ENCODE data around the gene STAT1.

Gene STAT1

GRCh38 chr2:190986221-190986953, 27.6 kb downstream of the STAT1 start:
- in situ Hi-C loops (cut with HindIII; ENCODE audit: low sequenced_read_pairs): no loop called here

DNA sequence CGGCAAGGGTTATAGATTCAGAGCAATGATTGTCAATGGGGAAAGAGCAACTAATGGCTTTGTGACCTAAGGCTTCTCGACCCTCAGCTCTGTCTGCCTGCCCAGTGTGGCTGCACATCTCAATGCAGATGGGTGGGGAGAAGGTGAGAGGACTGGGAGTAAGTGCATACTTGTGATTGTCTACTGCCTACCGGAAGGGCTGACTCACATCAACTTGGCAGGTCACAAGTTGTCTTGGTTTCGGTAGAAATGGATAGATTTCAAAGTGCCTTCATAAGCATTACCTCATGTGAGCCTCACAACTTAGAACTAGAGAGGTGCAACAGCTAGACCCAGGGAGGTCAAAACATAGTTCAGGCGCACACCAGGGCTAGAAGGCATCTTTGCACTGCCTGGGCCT, 29.4 kb downstream of the STAT1 start:
- in situ Hi-C loops (cut with HindIII; ENCODE audit: low sequenced_read_pairs): no loop called here

GRCh38 chr2:190982262-190983034, 31.5 kb downstream of the STAT1 start:
- in situ Hi-C loops (cut with HindIII; ENCODE audit: low sequenced_read_pairs): no loop called here

DNA sequence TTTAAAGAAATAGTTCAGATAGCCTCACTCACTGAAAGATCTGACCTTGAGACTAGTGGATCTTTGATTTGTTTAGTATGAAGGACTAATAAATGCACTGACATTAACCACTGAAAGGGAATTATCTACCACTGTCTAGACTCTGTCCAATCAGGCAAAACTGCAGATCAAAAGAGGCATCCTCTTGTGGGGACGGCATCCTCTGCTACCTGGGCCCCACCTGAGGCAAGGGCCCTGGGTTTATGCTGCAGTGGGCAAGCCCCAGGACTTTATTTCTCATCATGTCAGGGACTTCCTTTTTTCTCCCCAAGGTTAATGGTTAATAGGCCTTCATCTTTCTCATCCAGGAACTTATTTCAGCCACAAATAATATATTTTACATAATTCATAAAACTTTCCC, 32.2 kb downstream of the STAT1 start:
- in situ Hi-C loops (cut with HindIII; ENCODE audit: low sequenced_read_pairs): no loop called here

- in situ Hi-C loops (cut with HindIII; ENCODE audit: low sequenced_read_pairs): no loop called here
These were observed 32.6 kb downstream of the STAT1 start for GRCh38 chr2:190981333-190981732.

- in situ Hi-C loops (cut with HindIII; ENCODE audit: low sequenced_read_pairs): no loop called here
These were observed 33.3 kb downstream of the STAT1 start for GRCh38 chr2:190980630-190981209.

DNA sequence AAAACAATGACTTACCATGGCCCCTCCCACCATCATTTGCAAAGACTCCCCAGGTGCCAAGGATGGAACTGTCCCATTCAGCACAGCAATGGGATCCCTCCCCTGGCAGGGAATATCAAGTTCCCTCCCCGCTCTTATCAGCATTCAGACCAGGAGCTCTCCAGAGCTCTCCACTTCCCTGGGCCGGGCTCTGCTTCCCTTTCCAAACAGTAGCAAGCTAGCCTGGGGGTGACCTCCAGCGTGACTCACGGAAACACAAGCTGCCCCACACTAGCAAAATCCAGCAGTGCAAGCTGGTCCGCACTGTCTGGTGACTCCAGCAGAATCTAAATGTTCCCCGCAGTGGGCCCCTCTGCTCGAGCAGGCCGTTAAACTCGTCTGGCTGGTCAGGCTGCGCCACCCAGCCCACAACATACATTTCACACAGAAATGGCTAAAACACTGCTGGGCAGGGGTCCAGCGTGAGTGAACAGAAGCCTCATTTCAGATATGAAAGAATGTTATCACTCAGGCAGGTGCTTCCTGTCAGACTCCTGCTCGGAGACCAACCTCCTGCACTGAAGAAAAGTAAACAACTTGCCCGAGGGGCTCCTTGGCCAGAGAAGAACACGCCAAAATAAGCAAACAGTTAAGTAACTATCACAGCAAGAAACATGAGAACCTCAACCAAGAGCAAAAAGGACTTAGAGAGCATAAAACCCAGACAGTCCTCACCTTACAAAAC, 33.9 kb downstream of the STAT1 start:
- in situ Hi-C loops (cut with HindIII; ENCODE audit: low sequenced_read_pairs): no loop called here

DNA sequence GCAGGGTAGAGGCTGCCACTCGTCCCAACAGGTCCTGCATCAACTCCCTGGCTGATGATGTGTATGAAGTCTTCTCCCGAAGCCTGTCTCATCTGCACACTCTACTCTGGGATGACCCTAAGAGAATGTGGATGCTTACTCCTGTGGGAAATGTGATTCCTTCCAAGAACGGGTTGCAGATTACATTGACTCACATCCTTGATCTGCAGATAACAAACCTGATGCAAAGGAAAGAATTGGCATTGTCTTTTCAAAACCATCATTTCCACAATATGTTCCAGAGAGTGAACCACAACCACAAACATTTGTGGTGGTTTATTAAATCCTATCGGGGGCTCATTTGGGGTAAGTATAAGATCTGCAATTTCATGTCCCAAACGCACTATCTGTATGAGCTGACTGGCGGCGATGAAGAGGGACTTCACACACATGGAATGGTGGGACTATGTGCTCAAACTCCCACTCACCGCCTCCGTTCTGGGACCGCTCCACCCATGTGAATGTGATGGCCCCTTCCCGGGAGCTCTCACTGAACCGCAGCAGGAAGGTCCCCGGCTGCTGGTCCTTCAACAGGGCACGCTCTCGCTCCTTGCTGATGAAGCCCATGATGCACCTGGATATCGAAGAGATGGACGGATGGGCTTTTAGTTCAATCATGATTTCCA, 35.5 kb downstream of the STAT1 start:
- in situ Hi-C loops (cut with HindIII; ENCODE audit: low sequenced_read_pairs): no loop called here

GRCh38 chr2:190977505-190977904, 36.5 kb downstream of the STAT1 start:
- in situ Hi-C loops (cut with HindIII; ENCODE audit: low sequenced_read_pairs): no loop called here

DNA sequence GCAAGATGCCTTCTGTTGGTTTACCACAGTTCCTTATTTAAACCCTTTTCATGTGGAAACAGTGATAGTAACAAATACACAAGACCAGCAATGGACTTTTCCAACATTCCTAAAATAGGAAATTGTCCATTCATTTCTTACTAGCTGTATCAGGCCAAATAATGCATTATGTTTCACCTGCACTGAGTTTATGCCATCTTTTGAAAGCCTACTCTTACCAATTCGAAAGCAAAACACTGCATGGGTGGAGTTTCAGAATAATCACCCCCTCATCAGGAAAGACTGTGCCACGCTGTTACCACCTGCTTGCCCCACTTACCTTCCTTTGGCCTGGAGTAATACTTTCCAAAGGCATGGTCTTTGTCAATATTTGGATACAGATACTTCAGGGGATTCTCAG, 37.5 kb downstream of the STAT1 start:
- in situ Hi-C loops (cut with HindIII; ENCODE audit: low sequenced_read_pairs): no loop called here

DNA sequence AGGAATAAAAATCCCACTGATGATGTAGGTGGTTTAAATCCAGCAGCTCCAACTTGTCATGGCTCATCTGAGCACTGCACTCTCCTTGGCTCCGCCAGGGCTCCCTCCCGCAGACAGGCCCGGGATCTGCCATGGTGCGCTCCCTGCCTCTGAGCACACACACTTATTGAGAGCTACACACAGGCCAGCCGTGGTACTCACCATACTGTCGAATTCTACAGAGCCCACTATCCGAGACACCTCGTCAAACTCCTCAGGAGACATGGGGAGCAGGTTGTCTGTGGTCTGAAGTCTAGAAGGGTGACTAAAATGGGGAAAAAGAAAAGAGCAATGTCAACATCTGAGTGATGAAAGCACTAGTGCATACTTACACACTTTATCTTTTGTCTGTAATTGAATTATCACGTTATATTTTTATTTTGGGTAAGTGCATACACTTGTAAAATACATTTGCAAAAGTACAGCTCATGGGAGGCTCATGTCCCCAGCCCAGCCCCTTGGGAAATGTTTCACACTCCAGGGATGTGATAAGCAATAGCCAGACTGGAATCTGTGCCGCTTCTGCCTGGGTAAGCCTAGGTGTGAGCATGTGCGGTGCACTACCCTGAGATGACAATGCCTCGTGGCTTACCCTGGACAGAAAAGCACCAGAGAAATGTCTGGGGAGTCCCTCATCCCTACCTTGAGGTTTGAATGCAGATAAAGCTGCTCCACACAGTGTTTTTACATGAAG, 39.2 kb downstream of the STAT1 start:
- in situ Hi-C loops (cut with HindIII; ENCODE audit: low sequenced_read_pairs): no loop called here

GRCh38 chr2:190973726-190974628, 40.0 kb downstream of the STAT1 start:
- in situ Hi-C loops (cut with HindIII; ENCODE audit: low sequenced_read_pairs): no loop called here

- in situ Hi-C loops (cut with HindIII; ENCODE audit: low sequenced_read_pairs): no loop called here
These were observed 40.7 kb downstream of the STAT1 start for GRCh38 chr2:190973262-190973661.

DNA sequence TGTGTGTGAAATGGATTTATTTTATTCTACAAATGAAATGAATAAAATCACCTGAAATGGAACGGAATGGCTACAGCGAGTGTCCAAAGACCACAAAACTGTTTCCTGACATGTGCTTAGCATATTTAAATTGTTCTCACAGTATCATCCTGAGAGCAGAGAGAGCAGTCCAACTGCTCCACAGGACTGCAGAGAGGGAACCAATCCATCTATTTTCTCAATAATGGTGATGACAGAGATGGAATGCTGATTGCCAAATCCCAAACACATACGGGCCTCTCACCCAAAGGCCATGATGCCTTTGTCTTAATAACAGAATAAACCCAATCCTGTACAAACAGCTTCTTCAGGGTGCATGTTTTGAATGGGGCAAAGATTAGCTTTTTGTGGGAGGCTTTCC, 41.1 kb downstream of the STAT1 start:
- in situ Hi-C loops (cut with HindIII; ENCODE audit: low sequenced_read_pairs): no loop called here

- in situ Hi-C loops (cut with HindIII; ENCODE audit: low sequenced_read_pairs): no loop called here
These were observed 41.8 kb downstream of the STAT1 start for GRCh38 chr2:190972213-190972612.

GRCh38 chr2:190970873-190971506, 43.0 kb downstream of the STAT1 start:
- in situ Hi-C loops (cut with HindIII; ENCODE audit: low sequenced_read_pairs): no loop called here

GRCh38 chr2:190970160-190970559, 43.8 kb downstream of the STAT1 start:
- in situ Hi-C loops (cut with HindIII; ENCODE audit: low sequenced_read_pairs): no loop called here

DNA sequence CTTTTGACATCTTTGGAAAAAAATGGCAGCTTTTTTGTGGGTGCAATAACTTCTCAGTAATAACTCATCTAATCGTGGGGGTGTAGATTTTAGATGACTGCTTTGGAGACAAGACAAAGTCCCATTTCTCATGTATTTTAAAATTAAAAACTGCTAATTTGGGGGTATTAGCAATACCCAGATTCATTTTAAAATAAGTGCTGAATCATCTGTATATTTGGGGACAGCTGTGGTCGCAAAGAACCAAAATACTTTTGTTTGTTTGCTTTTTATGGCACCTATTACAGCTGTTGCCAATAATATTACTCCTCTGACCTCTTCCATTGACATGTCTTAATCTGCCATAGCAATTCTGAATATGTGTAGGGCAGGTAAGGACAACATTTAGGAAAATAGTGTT, 45.4 kb downstream of the STAT1 start:
- in situ Hi-C loops (cut with HindIII; ENCODE audit: low sequenced_read_pairs): no loop called here

Data from endothelial cell of hepatic sinusoid (primary cell).